H1 (cell line): ENCODE results near the gene TRNAU1AP. TPM values are rescaled to one million over a fixed set of nuclear protein-coding genes. Genes with fewer than 3 reads are reported as not detected.

Source experiments
- CTCF ChIA-PET: fragments of 300-600 bp; sonication (Branson Sonifier 250); formaldehyde crosslinking; loops from one replicate; lab custom pipeline; 2021; ENCODE audit not compliant: partially characterized antibody; lab: Charles Lee
- POLR2A ChIA-PET: fragments of 300-600 bp; sonication (Branson Sonifier 250); formaldehyde crosslinking; loops from one replicate; lab custom pipeline; 2021; ENCODE audit warnings: inconsistent platforms; ENCODE audit not compliant: partially characterized antibody; lab: Charles Lee
- DNase-seq, 2 experiments: peaks; one replicate each; pipeline versions ENCODE4 v3.0.0 to v3.0.0-alpha.2; 2010 to 2022; ENCODE audit warnings: low spot score in 2 of 2, low read depth in 1 of 2, mixed read lengths in 1 of 2
- FAIRE-seq: peaks from 2 replicates; lab custom pipeline; 2011; peaks lifted over from hg19 to GRCh38; lab: Jason Lieb, UNC
- H2AFZ ChIP-seq: 2 replicates; pipeline ENCODE4 v1.8.1; 2012; ENCODE audit warnings: low read length, inconsistent platforms
- H2AK5ac ChIP-seq: 2 replicates; pipeline ENCODE4 v1.6.1; 2013; ENCODE audit warnings: low read depth, low read length
- H2BK120ac ChIP-seq: replicated peaks from 2 replicates; pipeline ENCODE3; 2013; ENCODE audit warnings: low read depth, low read length, inconsistent platforms
- H2BK12ac ChIP-seq: 2 replicates; pipeline ENCODE4 v1.6.1; 2013; ENCODE audit warnings: low read depth, low read length
- H2BK15ac ChIP-seq: 2 replicates; pipeline ENCODE4 v1.6.1; 2013; ENCODE audit warnings: low read length
- H2BK20ac ChIP-seq: 2 replicates; pipeline ENCODE4 v1.6.1; 2013; ENCODE audit warnings: low read length
- H2BK5ac ChIP-seq: 2 replicates; pipeline ENCODE4 v1.6.1; 2013; ENCODE audit warnings: low read depth, low read length
- H3K14ac ChIP-seq: 2 replicates; pipeline ENCODE4 v1.6.1; 2013; ENCODE audit warnings: inconsistent platforms; ENCODE audit not compliant: insufficient read length
- H3K18ac ChIP-seq: 2 replicates; pipeline ENCODE4 v1.6.1; 2013; ENCODE audit warnings: low read length; ENCODE audit errors: extremely low read depth
- H3K23ac ChIP-seq: 2 replicates; pipeline ENCODE4 v1.6.1; 2013; ENCODE audit warnings: inconsistent platforms; ENCODE audit not compliant: insufficient read length
- H3K23me2 ChIP-seq: 2 replicates; pipeline ENCODE4 v1.6.1; 2013; ENCODE audit warnings: low read depth, low read length
- H3K27ac ChIP-seq: 2 replicates; pipeline ENCODE4 v1.6.1; 2011; ENCODE audit warnings: low read depth, low read length, inconsistent platforms
- H3K27me3 ChIP-seq, 4 experiments: replicated peaks in 1 of 4; 1 replicate in 1 of 4; 2 replicates in 3 of 4; pipeline versions ENCODE4 v1.6.1 to v1.8.1; 2011 to 2013; ENCODE audit warnings: low read length in 3 of 4, mild to moderate bottlenecking in 3 of 4, inconsistent platforms in 2 of 4, mixed read lengths in 2 of 4, moderate library complexity in 1 of 4; ENCODE audit not compliant: control insufficient read depth in 3 of 4, insufficient read depth in 3 of 4; ENCODE audit errors: extremely low read depth in 1 of 4
- H3K36me3 ChIP-seq, 4 experiments: 2 replicates each; pipeline versions ENCODE4 v1.6.1 to v1.8.1; 2011 to 2013; ENCODE audit warnings: mild to moderate bottlenecking in 4 of 4, low read length in 3 of 4, moderate library complexity in 2 of 4, control low read depth in 1 of 4, inconsistent platforms in 1 of 4; ENCODE audit not compliant: insufficient read depth in 4 of 4, control insufficient read depth in 2 of 4
- H3K4ac ChIP-seq: replicated peaks from 2 replicates; pipeline ENCODE3; 2013; ENCODE audit warnings: low read length, low read depth, mixed read lengths, inconsistent platforms; ENCODE audit not compliant: insufficient read length
- H3K4me1 ChIP-seq, 4 experiments: replicated peaks in 1 of 4; 1 replicate in 1 of 4; 2 replicates in 3 of 4; pipeline versions ENCODE4 v1.6.1 to v1.8.1; 2011 to 2013; ENCODE audit warnings: low read length in 3 of 4, inconsistent platforms in 2 of 4, mixed read lengths in 1 of 4; ENCODE audit not compliant: insufficient read depth in 4 of 4, control insufficient read depth in 3 of 4
- H3K4me2 ChIP-seq, 2 experiments: 2 replicates each; pipeline versions ENCODE4 v1.6.1 to v1.8.1; 2011 to 2013; ENCODE audit warnings: low read depth in 2 of 2, low read length in 2 of 2, control low read depth in 1 of 2, inconsistent platforms in 1 of 2, mild to moderate bottlenecking in 1 of 2; ENCODE audit not compliant: insufficient read depth in 1 of 2
- H3K4me3 ChIP-seq, 4 experiments: fragments of 200-600, 300-600 bp in 1 of 4; sonication (generic), shearing (Covaris generic), sonication (Bioruptor Twin) in 1 of 4; 2 replicates each; pipeline versions ENCODE4 v1.5.1 to v1.8.1; 2011 to 2016; ENCODE audit warnings: low read length in 4 of 4, low read depth in 3 of 4, control low read depth in 2 of 4, inconsistent platforms in 2 of 4, mild to moderate bottlenecking in 2 of 4, mixed read lengths in 1 of 4, moderate library complexity in 1 of 4; ENCODE audit not compliant: insufficient read depth in 2 of 4; ENCODE audit errors: extremely low read depth in 1 of 4
- H3K56ac ChIP-seq: replicated peaks from 2 replicates; pipeline ENCODE3; 2013; ENCODE audit warnings: low read depth, mild to moderate bottlenecking, mixed read lengths, low read length, inconsistent platforms; ENCODE audit not compliant: insufficient read length
- H3K79me1 ChIP-seq: 2 replicates; pipeline ENCODE4 v1.6.1; 2013; ENCODE audit warnings: low read depth, low read length, control low read depth
- H3K79me2 ChIP-seq, 2 experiments: 2 replicates each; pipeline versions ENCODE4 v1.6.1 to v1.8.1; 2012 to 2013; ENCODE audit warnings: low read length in 2 of 2, mild to moderate bottlenecking in 2 of 2, inconsistent platforms in 1 of 2; ENCODE audit not compliant: insufficient read depth in 2 of 2, control insufficient read depth in 1 of 2
- H3K9ac ChIP-seq, 4 experiments: replicated peaks in 1 of 4; 1 replicate in 1 of 4; 2 replicates in 3 of 4; pipeline versions ENCODE4 v1.6.1 to v1.8.1; 2011 to 2013; ENCODE audit warnings: low read depth in 3 of 4, low read length in 3 of 4, control low read depth in 2 of 4, mild to moderate bottlenecking in 2 of 4, moderate library complexity in 2 of 4, inconsistent platforms in 1 of 4; ENCODE audit errors: extremely low read depth in 1 of 4
- H3K9me3 ChIP-seq, 2 experiments: 2 replicates each; pipeline versions ENCODE4 v1.6.1 to v1.8.1; 2012 to 2013; ENCODE audit warnings: mild to moderate bottlenecking in 2 of 2, moderate library complexity in 2 of 2, control low read depth in 1 of 2, inconsistent platforms in 1 of 2, low read depth in 1 of 2, low read length in 1 of 2, mixed read lengths in 1 of 2; ENCODE audit not compliant: insufficient read depth in 2 of 2
- H4K20me1 ChIP-seq, 2 experiments: replicated peaks in 1 of 2; 2 replicates each; pipeline versions ENCODE3 to v1.8.1; 2011 to 2013; ENCODE audit warnings: inconsistent platforms in 2 of 2, low read length in 2 of 2, mild to moderate bottlenecking in 1 of 2; ENCODE audit not compliant: insufficient read depth in 2 of 2, control insufficient read depth in 1 of 2
- H4K5ac ChIP-seq: 2 replicates; pipeline ENCODE4 v1.6.1; 2013; ENCODE audit warnings: low read length, low read depth, mixed read lengths, inconsistent platforms; ENCODE audit not compliant: insufficient read length
- H4K8ac ChIP-seq: 2 replicates; pipeline ENCODE4 v1.8.0; 2013; ENCODE audit warnings: mild to moderate bottlenecking, moderate library complexity, low read length, inconsistent platforms; ENCODE audit not compliant: insufficient read depth; ENCODE audit errors: extremely low read depth
- H4K91ac ChIP-seq: replicated peaks from 2 replicates; pipeline ENCODE3; 2013; ENCODE audit warnings: low read length, mixed read lengths, inconsistent platforms; ENCODE audit not compliant: insufficient read length
- ASH2L ChIP-seq: fragments of 200-600, 300-600 bp; sonication (generic); IDR thresholded peaks from one replicate; pipeline ENCODE4 v1.7.1; 2017; ENCODE audit warnings: low read length
- BACH1 ChIP-seq: IDR thresholded peaks from 2 replicates; pipeline ENCODE4 v1.6.1; 2012; ENCODE audit warnings: low read length, improper control_type of control experiment
- BCL11A ChIP-seq, 2 experiments: IDR thresholded peaks; one replicate each; pipeline ENCODE4 v1.6.1; 2011; ENCODE audit warnings: low read depth in 2 of 2, low read length in 2 of 2, mild to moderate bottlenecking in 2 of 2
- CBX5 ChIP-seq: fragments of 300-800, 300-1000 bp; sonication (generic); IDR thresholded peaks from 2 replicates; pipeline ENCODE4 v1.7.1; 2016; ENCODE audit warnings: antibody characterized with exemption, low read length, low read depth
- CEBPB ChIP-seq: IDR thresholded peaks from 2 replicates; pipeline ENCODE4 v1.6.1; 2012; ENCODE audit warnings: low read depth, low read length
- CHD2 ChIP-seq: IDR thresholded peaks from 2 replicates; pipeline ENCODE4 v1.6.1; 2012; ENCODE audit warnings: low read length, improper control_type of control experiment
- CREB1 ChIP-seq: IDR thresholded peaks from 2 replicates; pipeline ENCODE4 v1.6.1; 2012; ENCODE audit warnings: inconsistent platforms
- EGR1 ChIP-seq: IDR thresholded peaks from 2 replicates; pipeline ENCODE4 v1.6.1; 2011; ENCODE audit warnings: low read depth, low read length, borderline replicate concordance
- GABPA ChIP-seq: IDR thresholded peaks from 2 replicates; pipeline ENCODE4 v1.6.1; 2011; ENCODE audit warnings: mild to moderate bottlenecking, low read length, moderate library complexity, borderline replicate concordance; ENCODE audit not compliant: insufficient read depth
- JUN ChIP-seq: IDR thresholded peaks from 2 replicates; pipeline ENCODE4 v1.6.1; 2011; ENCODE audit warnings: low read depth, mild to moderate bottlenecking, improper control_type of control experiment, low read length
- KDM1A ChIP-seq: fragments of 200-600, 300-600 bp; sonication (generic); IDR thresholded peaks from 2 replicates; pipeline ENCODE4 v1.7.1; 2016; ENCODE audit warnings: mild to moderate bottlenecking, low read length, borderline replicate concordance
- POLR2A ChIP-seq, 2 experiments: IDR thresholded peaks; 1 replicate in 1 of 2; 2 replicates in 1 of 2; pipeline ENCODE4 v1.6.1; 2011; ENCODE audit warnings: low read depth in 2 of 2, low read length in 2 of 2, mild to moderate bottlenecking in 2 of 2; ENCODE audit errors: control extremely low read depth in 1 of 2
- RAD21 ChIP-seq, 2 experiments: IDR thresholded peaks in 1 of 2; conservative IDR thresholded peaks in 1 of 2; 2 replicates each; pipeline ENCODE4 v1.6.1; 2011; ENCODE audit warnings: low read depth in 2 of 2, low read length in 2 of 2, improper control_type of control experiment in 1 of 2, inconsistent platforms in 1 of 2, mild to moderate bottlenecking in 1 of 2, moderate library complexity in 1 of 2
- SIX5 ChIP-seq: IDR thresholded peaks from 2 replicates; pipeline ENCODE4 v1.6.1; 2011; ENCODE audit warnings: mild to moderate bottlenecking, low read depth, low read length
- SP1 ChIP-seq: IDR thresholded peaks from 2 replicates; pipeline ENCODE4 v1.6.1; 2011; ENCODE audit warnings: low read depth, low read length
- SP2 ChIP-seq: IDR thresholded peaks from 2 replicates; pipeline ENCODE4 v1.6.1; 2012; ENCODE audit warnings: mild to moderate bottlenecking, low read length, inconsistent platforms
- WGBS, 2 experiments: shearing (Covaris generic) in 1 of 2; methylation state at CpG; one replicate each; pipeline versions ENCODE4 v1.1.6 to v1.1.7; 2013 to 2015; ENCODE audit warnings: low lambda C conversion rate in 2 of 2, mixed read lengths in 2 of 2, inconsistent platforms in 1 of 2, low coverage in 1 of 2, missing lambda C conversion rate in 1 of 2; ENCODE audit not compliant: insufficient replicate concordance in 2 of 2, insufficient coverage in 1 of 2, insufficient read length in 1 of 2; ENCODE audit errors: extremely low coverage in 1 of 2, missing lambda C conversion rate in 1 of 2; 5-methylcytosine and 5-hydroxymethylcytosine counted together
- polyA plus RNA-seq, 7 experiments: library from polyadenylated mRNA; depleted of rRNA in 3 of 7; stranded (reverse) in 5 of 7; unstranded in 2 of 7; fragments of >200 nt in 5 of 7; fragments of 200-250 nt in 2 of 7; gene quantifications; 1 replicate in 5 of 7; 2 replicates in 1 of 7; 4 replicates in 1 of 7; pipeline versions ENCODE4 v1.2.1 to v1.2.3, GENCODE V29; 2011 to 2013; ENCODE audit warnings: missing spikeins in 2 of 7, mixed read lengths in 2 of 7
- total RNA-seq: library from RNA; stranded (reverse); fragmentation: NEBNext Ultra II Directional; extraction: Animal tissue kit (Norgen Biotek cat#: 25700); gene quantifications from 2 replicates; pipeline ENCODE4 v1.2.1, GENCODE V29; 2021

Gene TRNAU1AP
- total and polyA plus RNA-seq, 2 of the 8 experiments (the other 6 are each of a cell fraction or from before 2014, with no cell fraction given): 35.2 to 37.1 TPM

DNA sequence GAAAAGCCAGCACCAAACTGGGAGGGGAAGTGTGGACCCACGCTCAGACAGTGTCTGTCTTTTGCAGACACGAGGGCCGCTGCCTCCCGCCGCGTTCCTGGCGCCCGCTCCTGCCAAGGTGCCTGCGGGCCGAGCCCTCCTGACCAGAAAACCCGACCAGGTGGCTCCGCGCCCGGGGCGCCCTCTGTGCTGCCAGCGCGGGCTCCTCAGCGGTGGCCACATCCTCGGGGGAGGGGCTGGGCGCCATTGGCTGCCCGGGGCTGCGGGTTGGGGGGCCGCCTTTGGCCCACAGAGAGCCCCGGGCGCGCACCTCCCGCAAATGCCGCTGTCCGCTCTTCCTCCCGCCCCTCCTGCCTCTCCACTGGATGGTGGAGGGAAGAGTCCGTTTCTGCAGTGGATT is 22.4 kb upstream of the TRNAU1AP start:
- Histone ChIP-seq H4K91ac (no peak overlapping the region), H2BK5ac (no peak overlapping the region), H3K23me2 (no peaks in the 10 kb centered on the region), H4K5ac (no peak overlapping the region), H2AFZ (no peak overlapping the region), H3K79me1 (peaks cover 10% of the 10 kb centered on the region), H3K14ac (no peak overlapping the region), H4K20me1 (peaks cover 4 to 11% of the 10 kb centered on the region in 2 experiments), H4K8ac (no peak overlapping the region), H3K4me1 (no peaks in the 10 kb centered on the region), H2BK12ac (no peak overlapping the region), H3K9ac (no peak overlapping the region), H3K18ac (no peak overlapping the region), H3K27ac (no peak overlapping the region), H3K36me3 (peaks cover 13 to 47% (median 31%) of the 10 kb centered on the region in 4 experiments), H3K9me3 (no peaks in the 10 kb centered on the region), H3K4me2 (no peak overlapping the region), H2AK5ac (no peak overlapping the region), H3K4me3 (no peak overlapping the region), H2BK20ac (no peak overlapping the region), H3K23ac (no peak overlapping the region), H3K4ac (no peak overlapping the region), H3K27me3 (no peaks in the 10 kb centered on the region), H2BK15ac (no peak overlapping the region), H3K56ac (no peak overlapping the region), H3K79me2 (peaks cover 0 to 22% of the 10 kb centered on the region in 2 experiments; a peak in 2 of 4 replicates), H2BK120ac (no peak overlapping the region)
- no peak for FAIRE-seq
- DNase-seq: no peak
- 98% methylated on average over 20 of the region's 31 CpGs; no CpG with 5 or more reads in 1 of the 2 experiments for WGBS, 2 experiments
- ChIA-PET POLR2A (interaction anchor here (0.7 to 31.3 kb wide), 4 partner anchors 9 to 50 kb away, joined by 3 to 660 read pairs (median 5); no protein-coding TSS in a partner anchor), CTCF (interaction anchor here (1.0 kb wide), 2 partner anchors 10 to 13 kb away, joined by 3 read pairs; no protein-coding TSS in a partner anchor)
- TF ChIP-seq RAD21 (IDR thresholded peaks at IDR 0.05 in 1 of 2, conservative IDR thresholded peaks at IDR 0.05 in 1 of 2; ENCODE audit: low read depth in 2 of 2, low read length in 2 of 2) (no peak), CREB1 (no peak), CEBPB (no peak), GABPA (no peak), SP2 (no peak), SIX5 (no peak), BACH1 (no peak), ASH2L (no peak), CBX5 (no peak), CHD2 (no peak), BCL11A (IDR thresholded peaks at IDR 0.05; ENCODE audit: low read depth in 2 of 2, low read length in 2 of 2) (no peak), JUN (no peak), POLR2A (IDR thresholded peaks at IDR 0.05; ENCODE audit: control extremely low read depth in 1 of 2, low read depth in 2 of 2, low read length in 2 of 2) (no peak), SP1 (no peak), KDM1A (no peak), EGR1 (no peak)
